Left lung (tissue), 10 donors: ENCODE data around the gene TSPAN9. TPM values are rescaled to one million over a fixed set of nuclear protein-coding genes. Genes with fewer than 3 reads are reported as not detected.

ENCODE experiments used
- ATAC-seq: fragments of 200-7000 bp; cut with Tn5 transposase; one replicate; pipeline ENCODE4 v1.9.1; 2020; ENCODE audit warnings: moderate library complexity
- DNase-seq, 4 donors: peaks; one replicate each; pipeline ENCODE4 v3.0.0-alpha.2; 2013 to 2020
- H3K27ac ChIP-seq, 2 donors: fragments of 200-600 bp; sonication (generic) in 1 of 2; one replicate each; pipeline versions ENCODE4 v1.5.0 to v1.8.0; 2020 to 2021
- H3K27me3 ChIP-seq, 2 donors: fragments of 200-600 bp; sonication (generic) in 1 of 2; one replicate each; pipeline versions ENCODE4 v1.5.0 to v1.8.0; 2020 to 2021
- H3K36me3 ChIP-seq, 2 donors: fragments of 200-600 bp; sonication (generic) in 1 of 2; one replicate each; pipeline versions ENCODE4 v1.5.0 to v1.8.0; 2020 to 2021
- H3K4me1 ChIP-seq, 2 donors: fragments of 200-600 bp; one replicate each; pipeline ENCODE4 v1.8.0; 2021
- H3K4me3 ChIP-seq, 2 donors: fragments of 200-600 bp; sonication (generic) in 1 of 2; one replicate each; pipeline versions ENCODE4 v1.5.0 to v1.8.0; 2020 to 2021; ENCODE audit warnings: mild to moderate bottlenecking in 1 of 2
- H3K9me3 ChIP-seq, 2 donors: fragments of 200-600 bp; sonication (generic) in 1 of 2; one replicate each; pipeline versions ENCODE4 v1.5.0 to v1.8.0; 2020 to 2021
- intact Hi-C, 2 donors: fragments of 100-400 bp; cut with DNase I; formaldehyde crosslinking; loops; one replicate each; pipeline versions ENCODE4 v1.11.2 to v1.14.2; 2022
- polyA plus RNA-seq, 6 donors: library from polyadenylated mRNA; unstranded; fragments of 120-200 nt; gene quantifications; one replicate each; pipeline ENCODE4 v1.2.1, GENCODE V29; 2013; ENCODE audit not compliant: insufficient read length in 6 of 6
- total RNA-seq, 2 donors: library from RNA; stranded (reverse); fragmentation: NEBNext Ultra II Directional; extraction: Animal tissue kit (Norgen Biotek cat#: 25700); gene quantifications; one replicate each; pipeline ENCODE4 v1.2.1, GENCODE V29; 2021
- TF ChIP-seq, protein P1 (sequence below), 2 donors: fragments of 200-600 bp; sonication (generic) in 1 of 2; IDR thresholded peaks; one replicate each; pipeline versions ENCODE4 v1.5.0 to v1.8.0; 2021; ENCODE audit warnings: antibody characterized with exemption in 2 of 2
- donor health status: DM: no; HTN: yes; CAD: no.
- donor health status: DM: no; HTN: no; CAD: no.

TSPAN9 gene
- total and polyA plus RNA-seq, 8 donors, result 35.6 to 98.6 (median 81.3) TPM

DNA sequence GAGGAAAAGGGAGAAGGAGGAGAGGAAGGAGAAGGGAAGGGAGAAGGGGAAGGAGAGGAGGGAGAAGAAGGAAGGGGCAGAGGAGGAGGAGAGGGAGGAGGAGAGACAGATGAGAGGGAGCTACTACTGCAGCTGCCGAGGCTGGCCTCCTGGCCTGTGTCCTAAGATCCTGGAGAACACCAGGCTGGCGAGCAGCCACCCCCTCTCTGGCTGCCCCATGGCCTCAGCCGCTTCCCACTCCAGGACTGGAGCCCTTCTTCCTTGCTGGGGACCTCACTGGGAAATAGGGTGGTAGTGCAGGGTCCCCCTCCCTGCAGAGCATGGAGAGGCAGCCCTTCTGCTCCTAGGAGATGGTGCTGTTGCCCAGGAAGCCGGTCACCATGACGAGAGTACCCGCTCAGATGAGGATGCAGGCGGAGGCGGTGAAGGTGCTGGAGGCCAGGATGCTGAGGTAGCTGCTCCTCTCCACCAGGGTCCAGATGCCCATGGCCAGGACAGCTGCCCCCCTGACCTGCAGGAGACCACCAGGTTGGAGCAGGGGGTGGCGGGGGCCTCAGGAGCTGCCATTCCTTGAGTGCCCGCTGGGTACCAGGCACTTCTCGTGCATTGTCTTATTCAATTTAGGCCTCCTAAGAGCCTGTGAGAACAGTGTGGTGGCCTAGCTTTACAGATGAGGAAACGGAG, 246.0 kb downstream of the TSPAN9 start:
- intact Hi-C loops, result no loop called here
- Histone ChIP-seq H3K27ac (no peak overlapping the region), H3K4me3 (no peak overlapping the region), H3K27me3 (no peaks in the 10 kb centered on the region), H3K4me1 (no peaks in the 10 kb centered on the region), H3K36me3 (no peaks in the 10 kb centered on the region), H3K9me3 (no peaks in the 10 kb centered on the region)
- DNase-seq (no peak), ATAC-seq (no peak)
- TF ChIP-seq, protein P1, sequence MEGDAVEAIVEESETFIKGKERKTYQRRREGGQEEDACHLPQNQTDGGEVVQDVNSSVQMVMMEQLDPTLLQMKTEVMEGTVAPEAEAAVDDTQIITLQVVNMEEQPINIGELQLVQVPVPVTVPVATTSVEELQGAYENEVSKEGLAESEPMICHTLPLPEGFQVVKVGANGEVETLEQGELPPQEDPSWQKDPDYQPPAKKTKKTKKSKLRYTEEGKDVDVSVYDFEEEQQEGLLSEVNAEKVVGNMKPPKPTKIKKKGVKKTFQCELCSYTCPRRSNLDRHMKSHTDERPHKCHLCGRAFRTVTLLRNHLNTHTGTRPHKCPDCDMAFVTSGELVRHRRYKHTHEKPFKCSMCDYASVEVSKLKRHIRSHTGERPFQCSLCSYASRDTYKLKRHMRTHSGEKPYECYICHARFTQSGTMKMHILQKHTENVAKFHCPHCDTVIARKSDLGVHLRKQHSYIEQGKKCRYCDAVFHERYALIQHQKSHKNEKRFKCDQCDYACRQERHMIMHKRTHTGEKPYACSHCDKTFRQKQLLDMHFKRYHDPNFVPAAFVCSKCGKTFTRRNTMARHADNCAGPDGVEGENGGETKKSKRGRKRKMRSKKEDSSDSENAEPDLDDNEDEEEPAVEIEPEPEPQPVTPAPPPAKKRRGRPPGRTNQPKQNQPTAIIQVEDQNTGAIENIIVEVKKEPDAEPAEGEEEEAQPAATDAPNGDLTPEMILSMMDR (IDR thresholded peaks at IDR 0.05), result no peak

DNA sequence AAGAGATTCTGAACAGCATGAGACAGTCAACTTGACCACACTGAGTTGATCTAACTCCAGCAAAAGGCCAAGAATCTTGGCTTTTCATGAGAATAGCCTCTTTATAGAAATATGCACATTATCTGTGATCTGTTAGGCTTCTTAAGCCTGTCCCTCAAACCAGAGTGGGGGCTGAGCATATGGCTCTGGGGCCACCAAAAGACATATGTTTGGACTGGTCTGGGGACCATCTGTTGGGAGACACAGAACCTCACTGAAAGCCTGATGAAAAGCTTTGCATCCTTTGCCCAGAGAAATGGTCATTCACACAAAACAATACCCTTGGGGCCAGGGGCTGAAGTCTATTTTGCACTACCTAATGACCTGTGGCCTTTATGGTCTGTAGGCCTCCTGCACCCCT, 248.6 kb downstream of the TSPAN9 start:
- DNase-seq (no peak), ATAC-seq (no peak)
- TF ChIP-seq, protein P1 (IDR thresholded peaks at IDR 0.05), result no peak
- H3K9me3 ChIP-seq, result no peaks in the 10 kb centered on the region
- intact Hi-C loops, result no loop called here
- H3K4me3 ChIP-seq, result no peak overlapping the region
- no peak overlapping the region for H3K27ac ChIP-seq
- H3K4me1 ChIP-seq, result no peaks in the 10 kb centered on the region
- no peaks in the 10 kb centered on the region for H3K27me3 ChIP-seq
- H3K36me3 ChIP-seq, result no peaks in the 10 kb centered on the region

DNA sequence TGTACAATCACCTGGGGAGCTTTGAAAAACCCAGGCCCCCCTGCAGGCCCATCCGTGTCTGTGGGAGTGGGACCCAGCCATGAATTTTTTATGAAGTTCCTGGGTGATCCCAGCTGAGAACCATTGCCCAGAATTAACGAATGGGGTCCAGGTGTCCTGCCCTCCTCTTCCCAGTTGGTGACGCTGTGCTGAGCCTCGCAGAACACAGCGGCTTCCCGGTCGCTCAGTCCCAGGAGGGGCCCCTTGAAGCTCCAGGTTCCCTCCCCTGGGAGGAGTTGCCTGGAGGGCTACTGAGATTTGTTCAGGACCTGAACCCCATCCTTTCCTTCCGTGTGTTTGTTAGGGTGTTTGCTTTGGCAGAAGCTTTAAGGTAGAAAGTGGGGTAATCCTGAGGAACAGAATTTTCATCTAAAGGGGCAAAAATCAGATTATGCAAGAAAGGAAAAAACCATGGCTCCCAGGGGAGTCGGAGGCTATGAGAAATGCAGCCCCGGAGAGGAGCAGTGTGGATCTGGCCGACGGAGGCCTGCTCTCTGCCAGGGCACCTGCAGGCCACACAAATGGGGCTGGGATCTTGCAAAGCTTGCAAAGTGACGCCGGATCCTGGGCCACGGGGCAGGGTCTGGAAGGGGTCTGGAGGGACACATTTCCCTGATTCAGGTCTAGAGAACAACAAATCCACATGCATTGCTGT, 249.1 kb downstream of the TSPAN9 start:
- ATAC-seq (no peak), DNase-seq (no peak)
- Histone ChIP-seq H3K27me3 (no peaks in the 10 kb centered on the region), H3K4me1 (no peaks in the 10 kb centered on the region), H3K27ac (no peak overlapping the region), H3K36me3 (no peaks in the 10 kb centered on the region), H3K4me3 (no peak overlapping the region), H3K9me3 (no peaks in the 10 kb centered on the region)
- intact Hi-C loops, result no loop called here
- TF ChIP-seq, protein P1 (IDR thresholded peaks at IDR 0.05), result no peak

DNA sequence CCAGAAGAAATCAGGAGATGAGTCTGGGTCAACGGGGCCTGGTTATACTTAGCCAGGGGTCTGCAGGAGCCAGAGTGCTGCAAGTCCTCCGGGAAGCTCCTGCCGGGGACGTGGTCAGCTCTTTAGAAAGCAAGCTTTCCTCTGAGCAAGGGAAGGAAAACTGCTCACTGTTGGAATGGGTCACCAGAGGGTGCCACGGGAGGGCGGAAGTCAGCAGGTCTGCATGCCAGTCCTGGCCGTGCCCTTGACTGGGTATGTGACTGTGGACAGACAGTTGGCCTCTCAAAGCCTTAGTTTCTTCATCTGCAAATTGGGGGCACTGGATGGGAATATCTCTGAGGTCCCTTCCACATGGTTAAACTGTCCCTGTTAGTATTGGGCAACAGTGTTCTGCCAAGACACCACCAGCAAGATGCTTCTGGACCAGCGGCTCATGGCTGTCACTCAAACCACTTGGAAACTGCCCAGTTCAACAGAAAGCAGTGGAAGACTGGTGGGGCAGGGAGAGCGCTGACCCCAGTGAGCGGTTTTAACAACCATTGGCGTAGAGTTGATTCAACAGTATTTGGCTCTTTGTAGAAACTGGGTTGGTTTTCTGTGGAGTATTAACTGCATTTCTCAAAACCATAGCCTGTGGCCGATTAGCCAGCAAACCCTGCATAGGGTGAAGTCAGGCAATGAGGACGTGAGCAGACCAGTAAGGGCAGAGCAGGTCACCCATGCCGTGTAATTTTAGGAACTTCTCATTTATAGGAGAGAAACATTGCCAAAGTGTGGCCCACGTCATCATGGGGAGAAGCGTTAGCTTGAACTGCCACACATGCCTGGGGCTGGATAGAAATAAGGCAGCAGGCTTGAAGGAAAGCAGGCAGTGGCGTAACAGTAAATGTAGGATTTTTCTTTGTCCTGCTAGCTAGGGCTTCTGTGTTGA, 249.9 kb downstream of the TSPAN9 start:
- TF ChIP-seq, protein P1 (IDR thresholded peaks at IDR 0.05), result no peak
- no peaks in the 10 kb centered on the region for H3K4me1 ChIP-seq
- H3K27me3 ChIP-seq, result no peaks in the 10 kb centered on the region
- no peaks in the 10 kb centered on the region for H3K36me3 ChIP-seq
- intact Hi-C loops, result no loop called here
- H3K4me3 ChIP-seq, result no peak overlapping the region
- no peaks in the 10 kb centered on the region for H3K9me3 ChIP-seq
- DNase-seq, result no peak
- no peak overlapping the region for H3K27ac ChIP-seq
- no peak for ATAC-seq

DNA sequence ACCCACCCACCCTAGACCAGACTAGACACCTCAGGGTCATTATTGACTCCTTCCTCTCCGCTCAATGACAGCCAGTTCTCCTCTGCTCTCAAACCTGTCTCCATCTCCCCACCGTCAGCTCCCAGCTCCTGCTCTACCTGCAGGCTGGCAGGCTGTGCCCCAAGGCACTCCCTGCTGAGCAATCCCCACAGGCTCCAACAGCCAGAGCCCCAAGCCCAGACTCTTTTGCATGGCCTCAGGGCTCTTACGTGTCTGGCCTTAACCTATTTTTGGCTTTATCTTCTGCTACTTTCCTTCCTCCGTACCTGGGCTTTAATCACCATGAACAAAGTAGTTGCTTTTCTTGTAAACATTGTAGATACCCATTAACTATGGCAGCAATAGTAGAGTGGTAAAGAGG, 250.9 kb downstream of the TSPAN9 start:
- no peak for ATAC-seq
- no peak overlapping the region for H3K4me3 ChIP-seq
- intact Hi-C loops, result no loop called here

More for the DNA sequence above, 250.9 kb downstream of the TSPAN9 start:
- no peak for DNase-seq
- Histone ChIP-seq H3K9me3 (no peaks in the 10 kb centered on the region), H3K27ac (no peak overlapping the region), H3K4me1 (no peaks in the 10 kb centered on the region), H3K27me3 (no peaks in the 10 kb centered on the region), H3K36me3 (no peaks in the 10 kb centered on the region)
- TF ChIP-seq, protein P1 (IDR thresholded peaks at IDR 0.05), result no peak
